CD4-positive, alpha-beta T cell treated with Interleukin-6 for 4 hours (primary cell): Measurements from ENCODE around the gene PRND.
"Not testable (repeated sequence)": the region's sequence is repeated elsewhere in the genome, so short reads cannot be mapped to it uniquely, and the experiment has no call there.

ENCODE experiments used
- DNase-seq: peaks from one replicate; pipeline ENCODE4 v3.0.0-alpha.2; 2020; ENCODE audit warnings: mixed read lengths

PRND gene

GRCh38 chr20:4740774-4741431 is 19.2 kb downstream of the PRND start:
- peak; percentile 76 for DNase-seq

- no peak for DNase-seq
These were observed 27.1 kb downstream of the PRND start for GRCh38 chr20:4748847-4749246.

- no peak for DNase-seq
These were observed 27.6 kb downstream of the PRND start for GRCh38 chr20:4749326-4749725.

- DNase-seq, result no peak
These were observed 28.7 kb downstream of the PRND start for GRCh38 chr20:4750381-4750780.

- peak; percentile 36 for DNase-seq
These were observed 37.6 kb downstream of the PRND start for GRCh38 chr20:4759100-4759884.

GRCh38 chr20:4763261-4763660 is 41.6 kb downstream of the PRND start:
- DNase-seq, result no peak

GRCh38 chr20:4763723-4764510 is 42.2 kb downstream of the PRND start:
- no peak for DNase-seq

GRCh38 chr20:4764805-4765204 is 43.1 kb downstream of the PRND start:
- no peak for DNase-seq

- DNase-seq, result no peak
These were observed 44.0 kb downstream of the PRND start for GRCh38 chr20:4765681-4766080.

GRCh38 chr20:4766631-4767030 is 44.9 kb downstream of the PRND start:
- no peak for DNase-seq

GRCh38 chr20:4767084-4767483 is 45.4 kb downstream of the PRND start:
- no peak for DNase-seq

- DNase-seq, result no peak
These were observed 47.6 kb downstream of the PRND start for GRCh38 chr20:4769328-4769727.

GRCh38 chr20:4770026-4770425 is 48.3 kb downstream of the PRND start:
- DNase-seq, result no peak

- no peak for DNase-seq
These were observed 49.3 kb downstream of the PRND start for GRCh38 chr20:4771004-4771403.

- DNase-seq, result no peak
These were observed 50.4 kb downstream of the PRND start for GRCh38 chr20:4772132-4772531.

GRCh38 chr20:4773014-4773413 is 51.3 kb downstream of the PRND start:
- not testable (repeated sequence) for DNase-seq

- no peak for DNase-seq
These were observed 52.0 kb downstream of the PRND start for GRCh38 chr20:4773736-4774135.

- DNase-seq, result no peak
These were observed 52.5 kb downstream of the PRND start for GRCh38 chr20:4774207-4774606.

GRCh38 chr20:4775322-4776078 is 53.8 kb downstream of the PRND start:
- DNase-seq, result no peak

- no peak for DNase-seq
These were observed 54.4 kb downstream of the PRND start for GRCh38 chr20:4776079-4776630.
